PC-3 (cell line): ENCODE data around the gene TNFSF10.

ENCODE experiments used
- CTCF ChIP-seq: fragments of 300-600 bp; sonication (generic); conservative IDR thresholded peaks from 2 replicates; pipeline ENCODE4 v1.5.1; 2017; ENCODE audit warnings: antibody characterized with exemption, low read depth, mild to moderate bottlenecking, low read length
- EZH2 ChIP-seq: fragments of 300-600 bp; sonication (generic); IDR thresholded peaks from one replicate; pipeline ENCODE4 v1.6.1; 2017; ENCODE audit warnings: antibody characterized with exemption, mild to moderate bottlenecking, low read length; ENCODE audit not compliant: unreplicated experiment
- EZH2phosphoT487 ChIP-seq: fragments of 300-600 bp; sonication (generic); IDR thresholded peaks from 2 replicates; pipeline ENCODE4 v1.6.1; 2018; ENCODE audit warnings: mild to moderate bottlenecking, antibody characterized with exemption, low read length, borderline replicate concordance

GRCh38 chr3:172470588-172470987 lies 52.6 kb downstream of the TNFSF10 start:
- TF ChIP-seq CTCF (no peak), EZH2 (no peak), EZH2phosphoT487 (no peak)
